BLaER1 treated with 17β-estradiol and CSF1 and Interleukin-3, amounts not matched to agents 10 nM and 100 nM (cell line): ENCODE data around the gene AGPAT4.

Experiments
- H3K27ac ChIP-seq, 11 experiments: shearing (Covaris generic); formaldehyde crosslinking; 2 replicates each; pipeline ENCODE4 v1.8.1; 2022
- H3K27me3 ChIP-seq, 11 experiments: shearing (Covaris generic); formaldehyde crosslinking; 2 replicates each; pipeline ENCODE4 v1.8.1; 2022
- H3K36me3 ChIP-seq, 11 experiments: shearing (Covaris generic); formaldehyde crosslinking; 2 replicates each; pipeline ENCODE4 v1.8.1; 2022
- H3K4me1 ChIP-seq, 10 experiments: shearing (Covaris generic); formaldehyde crosslinking; 2 replicates each; pipeline ENCODE4 v1.8.1; 2022
- H3K4me2 ChIP-seq, 11 experiments: shearing (Covaris generic); formaldehyde crosslinking; 2 replicates each; pipeline ENCODE4 v1.8.1; 2022
- H3K4me3 ChIP-seq, 10 experiments: shearing (Covaris generic); formaldehyde crosslinking; 2 replicates each; pipeline ENCODE4 v1.8.1; 2022
- H3K9ac ChIP-seq, 11 experiments: shearing (Covaris generic); formaldehyde crosslinking; 2 replicates each; pipeline ENCODE4 v1.8.1; 2022
- H3K9me3 ChIP-seq, 11 experiments: shearing (Covaris generic); formaldehyde crosslinking; replicated peaks in 1 of 11; 2 replicates each; pipeline ENCODE4 v1.8.1; 2022
- H4K20me1 ChIP-seq, 11 experiments: shearing (Covaris generic); formaldehyde crosslinking; 2 replicates each; pipeline ENCODE4 v1.8.1; 2022
- Cebpa-rat ChIP-seq, 11 experiments: shearing (Covaris generic); IDR thresholded peaks; 2 replicates each; pipeline ENCODE4 v1.8.1; 2022

The AGPAT4 gene

DNA sequence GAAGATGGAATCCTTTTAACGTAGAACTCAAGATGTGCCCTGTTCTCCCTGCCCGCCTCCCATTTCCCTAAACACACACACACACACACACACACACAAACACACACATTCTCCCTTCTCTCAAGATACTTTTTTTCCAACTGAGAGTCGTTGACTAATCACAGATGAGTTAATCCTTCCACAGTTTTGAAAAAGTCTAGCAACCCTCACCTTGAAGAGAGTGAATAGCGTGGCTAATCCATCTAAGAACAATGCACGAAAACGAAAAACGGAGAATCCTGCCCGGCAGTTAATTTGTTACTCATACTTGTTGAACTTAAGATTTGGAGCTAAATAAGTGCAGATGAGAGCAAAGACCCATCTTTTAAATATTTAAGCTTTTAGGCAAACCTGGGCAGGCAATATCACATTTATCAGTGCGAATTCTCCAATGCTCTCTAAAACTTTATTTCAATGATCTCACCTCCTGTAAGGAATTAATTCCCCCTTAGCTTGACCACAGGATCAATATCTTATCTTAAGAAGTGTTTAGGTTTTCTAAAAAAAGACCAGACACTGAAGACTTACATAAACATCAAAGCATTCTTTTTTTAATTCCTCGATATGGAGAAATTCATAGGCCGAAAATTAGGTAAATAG is 1.1 kb downstream of the AGPAT4 start:
- H3K27me3 ChIP-seq, result no peaks in the 10 kb centered on the region
- H4K20me1 ChIP-seq, result no peaks in the 10 kb centered on the region; a peak in 2 of 22 replicates
- H3K9me3 ChIP-seq, result no peaks in the 10 kb centered on the region
- H3K4me1 ChIP-seq, result peaks cover 26 to 51% (median 45%) of the 10 kb centered on the region in 10 experiments
- TF ChIP-seq Cebpa-rat (IDR thresholded peaks at IDR 0.05), result no peak
- peak overlapping the region; percentile 75 to 91 (median 83) for H3K4me2 ChIP-seq
- H3K27ac ChIP-seq, result peak overlapping the region in 10 of 11 experiments; percentile 58 to 87 (median 72); a peak in 16 of 22 replicates
- peak overlapping the region; percentile 70 to 87 (median 79); a peak in 20 of 22 replicates for H3K9ac ChIP-seq
- peaks cover 0 to 14% (median 0%) of the 10 kb centered on the region in 11 experiments; a peak in 5 of 22 replicates for H3K36me3 ChIP-seq
- H3K4me3 ChIP-seq, result peak overlapping the region; percentile 58 to 74 (median 68)

DNA sequence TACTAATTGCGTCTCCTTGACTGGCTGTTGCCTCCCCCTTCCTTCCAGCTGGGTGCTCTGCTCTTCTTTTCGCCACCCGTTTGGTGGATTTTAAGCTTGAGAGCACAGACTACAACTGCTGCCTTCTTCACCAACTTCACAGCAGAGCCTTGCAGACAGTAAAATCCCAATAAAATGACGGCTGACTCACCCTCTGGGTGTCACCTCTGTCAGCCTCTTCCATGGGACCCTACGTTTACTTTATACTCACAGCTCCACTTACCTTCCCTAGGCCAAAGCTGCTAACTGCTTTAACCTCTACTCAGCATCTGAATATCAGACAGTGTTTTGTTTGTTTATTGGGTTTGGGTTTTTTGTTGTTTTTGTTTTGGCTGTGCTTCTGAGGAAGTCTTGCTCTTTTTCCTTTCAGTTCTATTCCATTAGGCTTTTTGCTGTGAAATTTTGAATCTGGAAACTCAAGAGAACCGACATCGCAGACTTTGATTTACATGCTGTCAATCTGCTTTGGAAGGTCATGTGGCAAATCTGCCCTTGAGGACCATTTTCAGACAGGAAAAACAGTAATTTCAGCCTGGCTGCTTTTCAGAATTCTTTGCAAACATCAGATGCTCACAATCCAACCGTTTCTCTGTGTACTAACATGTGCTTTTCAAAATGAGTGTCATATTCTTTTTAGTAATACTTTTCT is 2.4 kb downstream of the AGPAT4 start:
- Histone ChIP-seq H3K36me3 (peaks cover 0 to 14% (median 5%) of the 10 kb centered on the region in 11 experiments; a peak in 7 of 22 replicates), H3K4me2 (peak overlapping the region in 10 of 11 experiments; percentile 25 to 91 (median 80); a peak in 16 of 22 replicates), H3K9me3 (no peaks in the 10 kb centered on the region), H3K27ac (no peak overlapping the region), H3K4me1 (peaks cover 26 to 51% (median 46%) of the 10 kb centered on the region in 10 experiments), H4K20me1 (peaks cover 0 to 2% (median 0%) of the 10 kb centered on the region in 11 experiments; a peak in 3 of 22 replicates), H3K4me3 (no peak overlapping the region), H3K9ac (no peak overlapping the region), H3K27me3 (no peaks in the 10 kb centered on the region)
- TF ChIP-seq Cebpa-rat (IDR thresholded peaks at IDR 0.05), result no peak

DNA sequence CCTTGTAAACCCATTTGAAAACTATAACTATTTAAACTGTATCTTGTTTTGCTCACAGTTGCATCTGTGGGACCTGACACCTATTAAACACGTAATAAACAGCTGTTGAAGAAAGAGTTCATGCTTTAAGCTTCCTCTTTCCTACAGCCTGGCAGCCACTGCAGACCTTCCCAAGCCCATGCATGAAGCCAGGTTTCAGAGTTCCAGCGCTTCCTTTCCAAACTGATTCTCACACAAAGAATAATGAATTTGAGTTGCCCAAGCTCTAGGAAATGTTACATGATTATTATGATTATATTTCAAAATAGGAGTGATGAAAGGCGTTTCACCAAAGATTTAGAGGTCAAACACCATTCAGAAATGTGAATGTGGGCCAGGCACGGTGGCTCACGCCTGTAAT is 3.7 kb downstream of the AGPAT4 start:
- Histone ChIP-seq H3K4me2 (no peak overlapping the region), H3K27ac (no peak overlapping the region), H3K9me3 (no peaks in the 10 kb centered on the region), H3K36me3 (peaks cover 0 to 17% (median 10%) of the 10 kb centered on the region in 11 experiments; a peak in 8 of 22 replicates), H3K4me3 (no peak overlapping the region), H3K4me1 (peaks cover 26 to 51% (median 45%) of the 10 kb centered on the region in 10 experiments), H3K27me3 (no peaks in the 10 kb centered on the region), H3K9ac (no peak overlapping the region), H4K20me1 (peaks cover 0 to 7% (median 0%) of the 10 kb centered on the region in 11 experiments; a peak in 4 of 22 replicates)
- no peak for TF ChIP-seq Cebpa-rat (IDR thresholded peaks at IDR 0.05)

DNA sequence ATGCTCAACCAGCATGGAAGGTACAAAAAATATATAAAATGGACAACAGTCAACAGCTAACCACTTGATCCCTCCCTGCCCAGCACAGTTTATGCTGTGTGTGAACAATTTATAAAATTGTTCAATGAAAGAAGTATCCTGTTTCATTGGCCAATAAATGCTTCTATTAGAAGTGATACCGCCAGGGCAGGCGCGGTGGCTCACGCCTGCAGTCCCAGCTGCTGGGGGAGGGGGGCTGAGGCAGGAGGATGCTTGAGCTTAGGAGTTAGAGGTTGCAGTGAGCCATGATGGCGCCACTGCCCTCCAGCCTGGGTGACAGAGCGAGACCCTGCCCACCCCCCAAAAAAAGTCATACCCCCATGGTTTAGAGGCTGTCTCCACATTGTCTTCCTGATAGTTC is 4.6 kb downstream of the AGPAT4 start:
- Histone ChIP-seq H3K4me1 (peaks cover 20 to 43% (median 38%) of the 10 kb centered on the region in 10 experiments), H4K20me1 (peaks cover 0 to 11% (median 0%) of the 10 kb centered on the region in 11 experiments; a peak in 6 of 22 replicates), H3K9ac (no peak overlapping the region), H3K27ac (no peak overlapping the region), H3K27me3 (no peaks in the 10 kb centered on the region), H3K4me3 (no peak overlapping the region), H3K4me2 (peak overlapping the region in 6 of 11 experiments; percentile 42 to 75 (median 68); a peak in 10 of 22 replicates), H3K36me3 (peaks cover 0 to 20% (median 10%) of the 10 kb centered on the region in 11 experiments; a peak in 12 of 22 replicates), H3K9me3 (no peaks in the 10 kb centered on the region)
- TF ChIP-seq Cebpa-rat (IDR thresholded peaks at IDR 0.05), result no peak

DNA sequence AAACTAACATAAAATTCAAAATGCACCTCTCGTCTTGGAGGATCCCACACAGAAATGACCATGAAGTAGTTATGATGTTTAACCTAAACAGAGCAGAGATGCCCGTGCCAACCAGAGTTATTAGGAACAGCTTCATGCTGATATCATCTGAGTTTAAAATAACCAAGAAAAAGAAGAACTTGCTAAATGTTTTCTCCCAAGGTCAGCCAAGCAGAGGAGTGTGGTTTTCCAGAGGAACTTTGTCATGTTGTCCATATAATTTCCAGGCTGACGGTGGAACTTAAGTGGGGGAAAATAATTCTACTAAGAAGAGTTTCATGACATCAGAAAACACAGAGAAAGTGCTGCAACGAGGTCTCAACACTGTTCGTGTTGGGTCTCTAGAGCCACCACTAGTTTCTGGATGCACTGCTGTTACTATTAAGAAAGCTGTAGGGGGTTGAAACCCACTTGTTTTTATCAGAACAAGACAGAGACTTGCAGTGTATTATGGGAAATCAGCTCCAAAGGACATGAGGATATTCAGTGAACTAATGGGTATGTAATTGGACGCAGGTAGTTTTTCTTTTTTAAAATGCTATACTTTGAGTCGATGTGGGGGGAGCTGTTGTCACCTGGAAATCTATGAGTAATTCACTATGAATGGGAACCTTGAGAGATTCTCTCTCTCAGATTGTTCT is 5.2 kb downstream of the AGPAT4 start:
- TF ChIP-seq Cebpa-rat (IDR thresholded peaks at IDR 0.05), result no peak
- Histone ChIP-seq H4K20me1 (peaks cover 0 to 11% (median 0%) of the 10 kb centered on the region in 11 experiments; a peak in 6 of 22 replicates), H3K27me3 (no peaks in the 10 kb centered on the region), H3K4me1 (peaks cover 17 to 41% (median 35%) of the 10 kb centered on the region in 10 experiments), H3K9ac (no peak overlapping the region; a peak in 1 of 22 replicates), H3K9me3 (no peaks in the 10 kb centered on the region), H3K36me3 (peaks cover 0 to 25% (median 14%) of the 10 kb centered on the region in 11 experiments; a peak in 13 of 22 replicates), H3K4me2 (peak overlapping the region in 8 of 11 experiments; percentile 13 to 75 (median 58); a peak in 15 of 22 replicates), H3K27ac (peak overlapping the region in 2 of 11 experiments; percentile 18 to 24; a peak in 2 of 22 replicates), H3K4me3 (no peak overlapping the region)

DNA sequence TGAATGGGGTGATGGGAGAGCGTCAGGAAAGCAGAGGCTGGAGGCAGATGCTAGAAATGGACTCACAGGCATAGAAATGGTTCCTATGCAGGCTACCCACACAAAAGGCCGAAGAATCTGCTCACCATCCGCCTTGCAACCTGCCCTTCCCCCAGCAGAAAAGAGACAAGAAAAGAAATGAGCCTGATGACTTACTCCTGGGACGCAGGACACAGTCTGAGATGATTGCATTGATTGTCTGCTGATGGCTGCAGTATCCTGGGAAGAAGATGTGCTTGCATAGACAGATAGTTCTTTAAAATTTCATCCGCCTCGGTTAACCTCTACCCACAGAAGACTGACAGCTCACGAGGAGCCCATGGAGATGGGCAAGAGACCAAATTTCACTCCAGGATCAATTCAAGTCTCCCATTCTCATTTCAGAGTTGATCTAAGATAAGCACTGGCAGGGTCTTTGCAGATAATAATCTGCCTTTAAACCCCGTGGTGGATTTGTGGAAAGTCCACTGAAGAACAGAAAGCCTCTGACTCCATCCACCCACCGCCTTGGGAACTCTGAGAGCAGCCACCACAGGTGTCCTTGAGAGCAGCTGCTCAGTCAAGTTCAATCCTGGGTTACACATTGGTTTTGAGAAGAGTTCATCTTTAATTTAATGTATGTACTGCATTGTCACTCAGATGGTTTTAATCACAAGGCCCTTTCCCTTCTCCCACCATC is 7.2 kb downstream of the AGPAT4 start:
- TF ChIP-seq Cebpa-rat (IDR thresholded peaks at IDR 0.05), result no peak
- H3K4me1 ChIP-seq, result peaks cover 2 to 27% (median 21%) of the 10 kb centered on the region in 10 experiments; a peak in 16 of 20 replicates
- no peak overlapping the region for H3K4me2 ChIP-seq

DNA sequence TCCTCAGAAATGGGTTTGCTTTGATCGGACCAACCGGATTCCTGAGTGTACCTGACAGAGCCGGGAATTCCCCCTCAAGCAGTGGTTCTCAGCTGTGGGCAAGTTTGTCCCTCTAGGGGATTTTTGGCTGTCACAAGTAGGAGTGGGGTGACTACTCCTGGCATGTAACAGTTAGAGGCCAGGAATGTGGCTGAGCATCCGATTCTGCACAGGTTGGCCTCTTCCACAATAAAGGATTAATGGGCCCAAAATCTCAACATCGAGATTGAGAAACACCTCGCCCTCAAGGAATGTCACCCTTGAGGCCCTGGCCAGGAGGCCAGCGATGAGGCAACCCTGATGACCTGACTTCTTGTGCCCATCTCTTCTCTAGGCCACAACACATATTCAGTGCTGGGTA is 7.9 kb downstream of the AGPAT4 start:
- Histone ChIP-seq H3K9ac (no peak overlapping the region), H3K4me2 (no peak overlapping the region), H3K9me3 (no peaks in the 10 kb centered on the region), H3K27ac (no peak overlapping the region), H4K20me1 (peaks cover 0 to 11% (median 0%) of the 10 kb centered on the region in 11 experiments; a peak in 7 of 22 replicates), H3K4me3 (no peak overlapping the region), H3K27me3 (no peaks in the 10 kb centered on the region), H3K4me1 (peaks cover 0 to 21% (median 16%) of the 10 kb centered on the region in 10 experiments; a peak in 14 of 20 replicates), H3K36me3 (peaks cover under 1 to 42% (median 20%) of the 10 kb centered on the region in 11 experiments; a peak in 15 of 22 replicates)
- TF ChIP-seq Cebpa-rat (IDR thresholded peaks at IDR 0.05), result no peak

More for the DNA sequence above, 7.2 kb downstream of the AGPAT4 start:
- Histone ChIP-seq H3K9me3 (no peaks in the 10 kb centered on the region), H3K27me3 (no peaks in the 10 kb centered on the region), H3K9ac (no peak overlapping the region), H3K4me3 (no peak overlapping the region), H3K36me3 (peaks cover 0 to 35% (median 14%) of the 10 kb centered on the region in 11 experiments; a peak in 14 of 22 replicates), H4K20me1 (peaks cover 0 to 11% (median 0%) of the 10 kb centered on the region in 11 experiments; a peak in 6 of 22 replicates), H3K27ac (no peak overlapping the region)

DNA sequence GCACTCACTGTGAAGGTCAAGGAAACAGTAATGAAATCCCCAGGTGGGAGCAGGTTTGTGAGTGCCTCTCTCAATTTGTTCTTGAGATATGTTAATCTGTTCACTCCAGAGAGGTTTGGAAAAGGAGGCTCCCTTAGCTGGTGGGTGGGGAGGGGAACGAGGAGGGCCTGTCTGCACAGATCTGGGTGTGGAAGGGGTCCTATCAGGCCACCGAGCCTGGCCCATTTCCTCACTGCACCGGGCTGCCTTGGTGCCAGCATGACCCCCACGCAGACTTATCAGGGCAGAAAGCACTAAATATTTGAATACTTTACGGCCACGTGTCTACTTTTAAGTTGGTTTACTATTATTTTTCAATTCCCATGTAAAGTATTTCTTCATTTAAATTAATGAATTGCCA is 8.3 kb downstream of the AGPAT4 start:
- Histone ChIP-seq H4K20me1 (peaks cover 0 to 11% (median 0%) of the 10 kb centered on the region in 11 experiments; a peak in 7 of 22 replicates), H3K4me3 (no peak overlapping the region), H3K27ac (no peak overlapping the region), H3K4me2 (no peak overlapping the region), H3K9ac (no peak overlapping the region), H3K36me3 (peaks cover 5 to 45% (median 22%) of the 10 kb centered on the region in 11 experiments; a peak in 15 of 22 replicates), H3K9me3 (no peaks in the 10 kb centered on the region), H3K4me1 (peaks cover 0 to 21% (median 15%) of the 10 kb centered on the region in 10 experiments; a peak in 14 of 20 replicates), H3K27me3 (no peaks in the 10 kb centered on the region)
- TF ChIP-seq Cebpa-rat (IDR thresholded peaks at IDR 0.05), result no peak
